Measurements from ENCODE around the gene ASPSCR1. TPM values are rescaled to one million over a fixed set of nuclear protein-coding genes. Genes with fewer than 3 reads are reported as not detected.

The ASPSCR1 gene
- total and polyA plus RNA-seq, 2 of the 13 experiments (the other 11 are each of a cell fraction or from before 2014, with no cell fraction given) = 274 to 314 TPM

DNA sequence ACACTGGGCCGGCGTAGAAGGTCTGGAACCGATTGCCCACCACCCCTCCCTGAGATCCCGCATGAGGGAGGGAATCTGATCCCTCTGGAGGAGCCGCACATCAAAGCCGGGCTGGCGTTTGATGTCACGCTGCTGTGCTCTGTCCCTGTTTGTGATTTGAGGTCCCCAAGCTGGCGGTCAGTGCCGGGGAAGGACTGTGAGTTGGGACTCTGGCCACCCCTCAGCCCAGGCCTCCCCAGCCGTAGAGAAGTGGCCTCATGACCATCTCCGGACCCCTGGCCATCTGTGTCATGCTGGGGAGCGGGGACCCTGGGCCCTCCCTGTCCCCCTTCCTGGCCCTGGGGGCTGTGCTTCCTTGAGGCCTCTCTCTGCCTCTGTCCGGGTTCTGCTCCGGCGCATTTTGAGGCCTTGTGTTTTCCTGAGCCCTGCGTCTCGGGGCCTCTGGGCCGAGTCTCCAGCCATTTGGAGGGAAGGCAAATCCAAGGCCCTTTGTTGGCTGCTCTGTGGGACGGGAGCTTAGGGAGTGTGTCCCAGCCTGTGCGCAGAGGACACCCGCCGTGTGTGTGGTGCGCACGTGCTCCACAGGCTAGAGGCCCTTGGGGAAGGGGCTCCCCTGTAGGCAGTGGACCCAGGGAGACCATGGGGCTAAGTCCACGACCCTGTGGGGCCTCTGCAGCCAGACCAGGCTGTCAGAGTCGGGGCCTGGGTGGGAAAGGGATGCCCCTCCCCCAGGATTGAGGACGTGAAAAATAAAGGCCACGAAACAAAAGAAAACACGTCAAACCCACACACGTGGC is 15.1 kb downstream of the ASPSCR1 start (continued):
- TF ChIP-seq, protein P1, sequence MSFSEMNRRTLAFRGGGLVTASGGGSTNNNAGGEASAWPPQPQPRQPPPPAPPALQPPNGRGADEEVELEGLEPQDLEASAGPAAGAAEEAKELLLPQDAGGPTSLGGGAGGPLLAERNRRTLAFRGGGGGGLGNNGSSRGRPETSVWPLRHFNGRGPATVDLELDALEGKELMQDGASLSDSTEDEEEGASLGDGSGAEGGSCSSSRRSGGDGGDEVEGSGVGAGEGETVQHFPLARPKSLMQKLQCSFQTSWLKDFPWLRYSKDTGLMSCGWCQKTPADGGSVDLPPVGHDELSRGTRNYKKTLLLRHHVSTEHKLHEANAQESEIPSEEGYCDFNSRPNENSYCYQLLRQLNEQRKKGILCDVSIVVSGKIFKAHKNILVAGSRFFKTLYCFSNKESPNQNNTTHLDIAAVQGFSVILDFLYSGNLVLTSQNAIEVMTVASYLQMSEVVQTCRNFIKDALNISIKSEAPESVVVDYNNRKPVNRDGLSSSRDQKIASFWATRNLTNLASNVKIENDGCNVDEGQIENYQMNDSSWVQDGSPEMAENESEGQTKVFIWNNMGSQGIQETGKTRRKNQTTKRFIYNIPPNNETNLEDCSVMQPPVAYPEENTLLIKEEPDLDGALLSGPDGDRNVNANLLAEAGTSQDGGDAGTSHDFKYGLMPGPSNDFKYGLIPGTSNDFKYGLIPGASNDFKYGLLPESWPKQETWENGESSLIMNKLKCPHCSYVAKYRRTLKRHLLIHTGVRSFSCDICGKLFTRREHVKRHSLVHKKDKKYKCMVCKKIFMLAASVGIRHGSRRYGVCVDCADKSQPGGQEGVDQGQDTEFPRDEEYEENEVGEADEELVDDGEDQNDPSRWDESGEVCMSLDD (CRISPR knock-in tag; IDR thresholded peaks at IDR 0.05; ENCODE audit: borderline replicate concordance) = peak; percentile 96
- TF ChIP-seq, protein P2, sequence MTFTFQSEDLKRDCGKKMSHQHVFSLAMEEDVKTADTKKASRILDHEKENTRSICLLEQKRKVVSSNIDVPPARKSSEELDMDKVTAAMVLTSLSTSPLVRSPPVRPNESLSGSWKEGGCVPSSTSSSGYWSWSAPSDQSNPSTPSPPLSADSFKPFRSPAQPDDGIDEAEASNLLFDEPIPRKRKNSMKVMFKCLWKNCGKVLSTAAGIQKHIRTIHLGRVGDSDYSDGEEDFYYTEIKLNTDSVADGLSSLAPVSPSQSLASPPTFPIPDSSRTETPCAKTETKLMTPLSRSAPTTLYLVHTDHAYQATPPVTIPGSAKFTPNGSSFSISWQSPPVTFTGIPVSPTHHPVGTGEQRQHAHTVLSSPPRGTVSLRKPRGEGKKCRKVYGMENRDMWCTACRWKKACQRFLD (CRISPR knock-in tag; IDR thresholded peaks at IDR 0.05; ENCODE audit: borderline replicate concordance) = peak; percentile 83; the same call in 1 of the 2 replicates
- TF ChIP-seq, protein P3, sequence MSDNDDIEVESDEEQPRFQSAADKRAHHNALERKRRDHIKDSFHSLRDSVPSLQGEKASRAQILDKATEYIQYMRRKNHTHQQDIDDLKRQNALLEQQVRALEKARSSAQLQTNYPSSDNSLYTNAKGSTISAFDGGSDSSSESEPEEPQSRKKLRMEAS (IDR thresholded peaks at IDR 0.05) = no peak
- TF ChIP-seq ZNF264 (CRISPR knock-in tag; IDR thresholded peaks at IDR 0.05) (peak; percentile 74; the same call in 1 of the 2 replicates), NFKBIZ (CRISPR knock-in tag; IDR thresholded peaks at IDR 0.05) (peak; percentile 60), ZNF558 (CRISPR knock-in tag; IDR thresholded peaks at IDR 0.05; ENCODE audit: borderline replicate concordance) (peak; percentile 99), PRPF4 (IDR thresholded peaks at IDR 0.05; ENCODE audit: low read depth, low read length, poor library complexity, severe bottlenecking) (peak; percentile 14), NFE2L1 (CRISPR knock-in tag; IDR thresholded peaks at IDR 0.05; ENCODE audit: borderline replicate concordance) (no peak; the same call in 1 of the 2 replicates), ZNF496 (CRISPR knock-in tag; IDR thresholded peaks at IDR 0.05; ENCODE audit: insufficient replicate concordance) (no peak), FOXP1 (IDR thresholded peaks at IDR 0.05) (no peak), FOXP1 (CRISPR knock-in tag; IDR thresholded peaks at IDR 0.05) (peak; percentile 69), FOXJ3 (CRISPR knock-in tag; IDR thresholded peaks at IDR 0.05; ENCODE audit: borderline replicate concordance) (peak; percentile 74; the same call in 1 of the 2 replicates), NCOA2 (CRISPR knock-in tag; IDR thresholded peaks at IDR 0.05) (peak; percentile 82), TCF7 (IDR thresholded peaks at IDR 0.05; ENCODE audit: low read depth) (peak; percentile 99), XBP1 (CRISPR knock-in tag; IDR thresholded peaks at IDR 0.05) (peak; percentile 74)
- TF ChIP-seq, protein P4, sequence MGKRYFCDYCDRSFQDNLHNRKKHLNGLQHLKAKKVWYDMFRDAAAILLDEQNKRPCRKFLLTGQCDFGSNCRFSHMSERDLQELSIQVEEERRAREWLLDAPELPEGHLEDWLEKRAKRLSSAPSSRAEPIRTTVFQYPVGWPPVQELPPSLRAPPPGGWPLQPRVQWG (CRISPR knock-in tag; IDR thresholded peaks at IDR 0.05; ENCODE audit: borderline replicate concordance, low read depth) = peak; percentile 90; the same call in 1 of the 2 replicates
- TF ChIP-seq, protein P5, sequence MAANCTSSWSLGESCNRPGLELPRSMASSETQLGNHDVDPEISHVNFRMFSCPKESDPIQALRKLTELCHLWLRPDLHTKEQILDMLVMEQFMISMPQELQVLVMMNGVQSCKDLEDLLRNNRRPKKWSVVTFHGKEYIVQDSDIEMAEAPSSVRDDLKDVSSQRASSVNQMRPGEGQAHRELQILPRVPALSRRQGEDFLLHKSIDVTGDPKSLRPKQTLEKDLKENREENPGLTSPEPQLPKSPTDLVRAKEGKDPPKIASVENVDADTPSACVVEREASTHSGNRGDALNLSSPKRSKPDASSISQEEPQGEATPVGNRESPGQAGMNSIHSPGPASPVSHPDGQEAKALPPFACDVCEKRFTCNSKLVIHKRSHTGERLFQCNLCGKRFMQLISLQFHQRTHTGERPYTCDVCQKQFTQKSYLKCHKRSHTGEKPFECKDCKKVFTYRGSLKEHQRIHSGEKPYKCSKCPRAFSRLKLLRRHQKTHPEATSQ (CRISPR knock-in tag; IDR thresholded peaks at IDR 0.05; ENCODE audit: borderline replicate concordance) = peak; percentile 87; the same call in 1 of the 2 replicates
- TF ChIP-seq, protein P6, sequence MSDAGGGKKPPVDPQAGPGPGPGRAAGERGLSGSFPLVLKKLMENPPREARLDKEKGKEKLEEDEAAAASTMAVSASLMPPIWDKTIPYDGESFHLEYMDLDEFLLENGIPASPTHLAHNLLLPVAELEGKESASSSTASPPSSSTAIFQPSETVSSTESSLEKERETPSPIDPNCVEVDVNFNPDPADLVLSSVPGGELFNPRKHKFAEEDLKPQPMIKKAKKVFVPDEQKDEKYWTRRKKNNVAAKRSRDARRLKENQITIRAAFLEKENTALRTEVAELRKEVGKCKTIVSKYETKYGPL (CRISPR knock-in tag; IDR thresholded peaks at IDR 0.05) = no peak
- TF ChIP-seq, protein P7, sequence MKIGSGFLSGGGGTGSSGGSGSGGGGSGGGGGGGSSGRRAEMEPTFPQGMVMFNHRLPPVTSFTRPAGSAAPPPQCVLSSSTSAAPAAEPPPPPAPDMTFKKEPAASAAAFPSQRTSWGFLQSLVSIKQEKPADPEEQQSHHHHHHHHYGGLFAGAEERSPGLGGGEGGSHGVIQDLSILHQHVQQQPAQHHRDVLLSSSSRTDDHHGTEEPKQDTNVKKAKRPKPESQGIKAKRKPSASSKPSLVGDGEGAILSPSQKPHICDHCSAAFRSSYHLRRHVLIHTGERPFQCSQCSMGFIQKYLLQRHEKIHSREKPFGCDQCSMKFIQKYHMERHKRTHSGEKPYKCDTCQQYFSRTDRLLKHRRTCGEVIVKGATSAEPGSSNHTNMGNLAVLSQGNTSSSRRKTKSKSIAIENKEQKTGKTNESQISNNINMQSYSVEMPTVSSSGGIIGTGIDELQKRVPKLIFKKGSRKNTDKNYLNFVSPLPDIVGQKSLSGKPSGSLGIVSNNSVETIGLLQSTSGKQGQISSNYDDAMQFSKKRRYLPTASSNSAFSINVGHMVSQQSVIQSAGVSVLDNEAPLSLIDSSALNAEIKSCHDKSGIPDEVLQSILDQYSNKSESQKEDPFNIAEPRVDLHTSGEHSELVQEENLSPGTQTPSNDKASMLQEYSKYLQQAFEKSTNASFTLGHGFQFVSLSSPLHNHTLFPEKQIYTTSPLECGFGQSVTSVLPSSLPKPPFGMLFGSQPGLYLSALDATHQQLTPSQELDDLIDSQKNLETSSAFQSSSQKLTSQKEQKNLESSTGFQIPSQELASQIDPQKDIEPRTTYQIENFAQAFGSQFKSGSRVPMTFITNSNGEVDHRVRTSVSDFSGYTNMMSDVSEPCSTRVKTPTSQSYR (CRISPR knock-in tag; IDR thresholded peaks at IDR 0.05; ENCODE audit: borderline replicate concordance) = peak; percentile 97
